ENCODE results near the gene MEGF6. TPM values are rescaled to one million over a fixed set of nuclear protein-coding genes. Genes with fewer than 3 reads are reported as not detected.
A peak's percentile ranks its signal among the peaks of the same experiment; 100 is the strongest.

The MEGF6 gene
- total RNA-seq, 2 donors from 2014 or later, result 12.4 to 15.8 TPM

- intact Hi-C loops (cut with DNase I), result no loop called here
- DNase-seq (no peak), ATAC-seq (no peak)
These were observed 91.9 kb downstream of the MEGF6 start for GRCh38 chr1:3519301-3519885.

DNA sequence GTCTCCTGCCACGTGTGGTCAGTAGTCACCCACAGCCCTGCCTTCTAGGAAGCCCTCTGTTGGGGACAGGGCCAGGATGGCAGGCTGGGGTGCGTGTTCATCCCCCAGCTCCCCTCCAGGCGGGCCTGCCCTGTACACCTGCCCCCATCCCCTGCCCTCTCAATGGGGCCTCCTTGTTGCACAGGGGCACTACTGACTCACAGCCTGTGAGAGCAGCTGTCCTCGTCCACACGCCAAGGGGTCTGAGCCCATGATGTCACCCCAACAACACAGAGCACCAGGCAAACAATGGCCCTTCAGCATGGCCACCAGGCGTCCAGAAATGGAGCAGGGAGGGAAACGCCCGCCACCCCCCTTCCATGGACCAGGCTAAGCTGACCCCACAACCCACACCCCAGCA, 92.6 kb downstream of the MEGF6 start:
- ATAC-seq (no peak), DNase-seq (no peak)
- intact Hi-C loops (cut with DNase I), result no loop called here

DNA sequence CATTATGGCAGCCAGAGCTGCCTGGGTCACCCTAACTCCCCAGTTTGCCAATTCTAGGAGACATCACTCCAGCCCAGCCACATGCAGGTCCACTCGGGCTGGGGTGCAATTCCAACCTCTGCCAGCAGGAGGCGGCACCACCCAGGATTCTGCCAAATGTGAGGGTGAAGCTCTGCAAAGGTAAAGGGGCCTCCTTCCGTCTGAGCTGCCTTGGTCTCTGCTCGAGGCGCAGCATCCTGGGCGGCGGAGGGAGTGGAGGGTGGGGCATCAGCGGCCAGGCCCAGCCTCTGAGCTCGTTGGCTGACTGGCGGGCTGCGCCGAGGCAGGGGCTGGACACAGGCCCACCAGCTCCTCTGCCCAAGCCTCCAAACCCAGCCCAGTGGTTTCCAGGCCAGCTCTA, 93.1 kb downstream of the MEGF6 start:
- DNase-seq (no peak), ATAC-seq (no peak)
- intact Hi-C loops (cut with DNase I), result no loop called here

DNA sequence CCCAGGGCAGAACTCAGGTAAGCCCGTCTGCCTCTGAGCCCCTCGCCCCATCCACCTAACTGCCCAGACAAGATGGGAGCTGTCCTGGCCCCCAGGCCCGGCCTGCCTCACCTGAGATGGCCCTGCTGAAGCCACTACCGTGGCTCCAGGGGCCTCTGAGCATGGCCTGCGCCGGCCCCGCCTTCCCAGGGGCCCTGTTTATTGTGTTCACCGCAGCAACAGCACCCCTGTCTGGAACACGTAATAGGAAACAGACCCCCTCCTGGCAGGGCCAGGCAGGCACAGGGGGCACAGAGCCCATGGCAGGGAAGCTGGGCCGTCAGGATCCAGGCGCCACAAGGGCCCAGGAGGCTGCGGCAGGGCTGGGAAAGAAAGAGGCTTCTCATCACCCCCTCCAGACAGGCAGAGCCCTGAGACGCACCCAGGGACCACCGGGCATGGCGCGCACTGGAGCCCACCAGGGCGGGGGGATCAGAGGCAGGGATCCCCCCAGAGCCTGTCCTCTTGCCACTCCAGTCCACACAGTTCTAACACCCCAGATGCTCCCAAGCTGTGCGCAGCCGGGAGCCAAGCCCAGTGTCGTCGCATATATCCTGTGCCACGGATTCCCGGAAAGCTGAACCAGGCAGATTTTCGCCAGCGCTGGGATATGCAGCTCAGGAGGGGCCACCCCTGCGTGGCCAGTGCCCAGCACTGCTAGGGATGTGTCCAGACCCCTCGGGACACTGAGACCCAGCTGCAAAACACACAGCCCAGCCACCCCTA, 94.2 kb downstream of the MEGF6 start:
- intact Hi-C loops (cut with DNase I), result no loop called here
- ATAC-seq, result no peak

DNA sequence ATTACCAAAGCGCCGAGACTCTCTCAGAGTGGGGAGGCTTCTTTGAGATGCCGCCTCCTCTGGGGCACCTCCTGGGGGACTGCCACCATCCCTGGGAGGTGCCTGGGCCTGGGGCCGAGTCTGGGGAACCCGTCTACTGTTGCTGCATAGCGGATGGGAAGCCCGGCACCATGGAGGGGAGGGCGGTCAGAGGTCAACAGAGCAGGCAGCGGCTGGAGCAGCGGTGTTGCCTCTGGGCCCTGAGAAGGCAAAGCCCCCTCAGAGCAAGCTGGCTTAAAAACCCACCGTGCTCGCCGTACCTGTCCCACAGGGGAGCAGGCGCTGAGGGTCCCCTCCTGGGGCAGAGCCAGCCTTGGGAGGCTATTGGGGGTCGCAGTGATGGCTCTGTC, 94.8 kb downstream of the MEGF6 start:
- intact Hi-C loops (cut with DNase I), result no loop called here
- DNase-seq (no peak), ATAC-seq (no peak)

More for the DNA sequence above, 94.2 kb downstream of the MEGF6 start:
- no peak for DNase-seq

- intact Hi-C loops (cut with DNase I), result no loop called here
- no peak for ATAC-seq
These were observed 95.4 kb downstream of the MEGF6 start for GRCh38 chr1:3515774-3516480.

GRCh38 chr1:3515272-3515671, 96.0 kb downstream of the MEGF6 start:
- DNase-seq (no peak), ATAC-seq (no peak)
- intact Hi-C loops (cut with DNase I), result no loop called here

More at GRCh38 chr1:3515774-3516480, 95.4 kb downstream of the MEGF6 start:
- no peak for DNase-seq

GRCh38 chr1:3514404-3514803, 96.9 kb downstream of the MEGF6 start:
- intact Hi-C loops (cut with DNase I), result no loop called here
- no peak for DNase-seq
- ATAC-seq, result no peak

GRCh38 chr1:3511856-3512255, 99.5 kb downstream of the MEGF6 start:
- ATAC-seq (no peak), DNase-seq (no peak)
- intact Hi-C loops (cut with DNase I), result no loop called here

DNA sequence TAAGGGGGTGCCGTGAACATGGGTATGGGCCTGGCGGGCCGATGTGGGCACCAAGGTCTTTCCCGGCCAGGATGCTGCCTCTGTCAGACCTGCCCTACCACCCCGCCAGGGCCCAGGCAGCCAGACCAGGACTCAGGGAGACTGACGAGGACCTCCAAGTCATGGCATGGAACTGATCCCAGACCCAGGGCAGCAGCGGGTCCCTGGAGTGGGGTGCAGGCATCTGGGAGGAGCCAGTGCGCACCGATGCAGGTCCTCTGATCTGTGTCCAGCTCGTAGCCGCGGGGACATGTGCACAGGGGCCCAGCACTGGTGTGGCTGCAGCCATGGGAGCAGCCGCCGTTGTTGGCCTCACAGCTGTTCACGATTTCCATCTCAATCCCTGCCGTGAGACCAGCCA, 100.0 kb downstream of the MEGF6 start:
- no peak for ATAC-seq
- no peak for DNase-seq
- intact Hi-C loops (cut with DNase I), result no loop called here

GRCh38 chr1:3510956-3511250, 100.4 kb downstream of the MEGF6 start:
- DNase-seq (no peak), ATAC-seq (no peak)
- intact Hi-C loops (cut with DNase I), result no loop called here

DNA sequence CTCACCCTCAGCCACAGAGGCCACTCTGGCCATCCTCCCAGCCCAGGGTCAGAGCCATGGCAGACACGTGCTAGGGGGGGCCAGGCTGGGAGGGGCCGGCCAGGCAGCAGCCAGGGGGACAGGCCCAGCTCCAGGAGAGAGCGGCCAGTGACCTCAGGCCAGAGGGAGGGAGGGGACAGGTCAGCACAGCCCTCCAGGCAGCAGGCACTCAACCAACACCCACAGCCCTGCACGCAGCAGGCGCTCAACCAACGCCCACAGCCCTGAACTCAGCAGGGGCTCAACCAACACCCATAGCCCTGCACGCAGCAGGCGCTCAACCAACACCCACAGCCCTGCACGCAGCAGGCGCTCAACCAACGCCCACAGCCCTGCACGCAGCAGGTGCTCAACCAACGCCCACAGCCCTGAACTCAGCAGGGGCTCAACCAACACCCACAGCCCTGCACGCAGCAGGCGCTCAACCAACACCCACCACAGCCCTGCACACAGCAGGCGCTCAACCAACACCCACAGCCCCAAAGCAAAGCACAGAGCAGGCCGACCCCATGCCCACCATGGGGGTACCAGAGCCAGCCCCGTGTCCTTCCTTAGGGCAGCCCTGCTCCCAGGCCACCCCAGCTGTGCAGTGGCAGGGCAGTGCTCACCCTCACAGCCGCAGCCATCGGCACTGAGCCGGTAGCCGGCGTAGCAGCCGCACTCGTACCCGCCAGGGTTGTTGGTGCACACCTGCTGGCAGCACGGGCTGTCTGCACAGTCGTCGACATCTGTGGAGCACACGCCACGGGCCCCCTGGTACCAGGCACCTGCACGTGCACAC, 101.0 kb downstream of the MEGF6 start:
- intact Hi-C loops (cut with DNase I), result no loop called here
- ATAC-seq (no peak), DNase-seq (no peak)

- DNase-seq (no peak), ATAC-seq (no peak)
- intact Hi-C loops (cut with DNase I), result no loop called here
These were observed 101.6 kb downstream of the MEGF6 start for GRCh38 chr1:3509721-3510120.

DNA sequence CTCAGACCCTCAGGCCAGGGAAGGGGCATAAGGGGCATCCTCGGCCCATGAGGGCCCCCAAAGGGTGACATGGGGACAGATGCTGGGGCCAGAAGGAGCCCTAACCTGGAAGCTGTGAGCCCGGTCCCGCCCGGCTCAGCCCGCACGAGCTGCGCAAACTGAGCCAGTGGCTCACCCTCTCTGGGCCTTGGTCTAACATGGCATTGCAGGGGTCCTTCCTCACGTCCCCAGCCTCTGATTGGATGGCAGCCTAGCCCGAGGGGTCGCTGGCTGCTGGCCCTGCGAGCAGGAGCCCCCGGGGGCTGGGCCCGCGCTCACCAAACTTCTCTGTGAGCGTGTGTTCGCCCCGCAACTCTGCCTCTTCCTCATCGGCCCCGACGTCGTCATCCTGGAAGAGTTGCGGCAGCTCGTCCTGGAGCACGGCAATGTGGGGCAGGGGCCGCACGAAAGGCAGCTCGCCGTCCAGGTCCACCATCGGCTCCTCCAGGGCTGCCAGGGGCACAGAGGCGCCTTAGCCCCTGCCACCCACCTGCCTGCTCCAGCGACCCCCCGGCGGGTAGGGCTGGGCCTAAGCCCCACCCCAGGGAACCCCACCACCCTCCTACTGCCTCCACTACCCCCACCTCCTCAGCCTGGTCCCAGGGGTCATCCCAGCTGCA, 102.4 kb downstream of the MEGF6 start:
- intact Hi-C loops (cut with DNase I), result no loop called here
- no peak for DNase-seq
- ATAC-seq, result no peak

DNA sequence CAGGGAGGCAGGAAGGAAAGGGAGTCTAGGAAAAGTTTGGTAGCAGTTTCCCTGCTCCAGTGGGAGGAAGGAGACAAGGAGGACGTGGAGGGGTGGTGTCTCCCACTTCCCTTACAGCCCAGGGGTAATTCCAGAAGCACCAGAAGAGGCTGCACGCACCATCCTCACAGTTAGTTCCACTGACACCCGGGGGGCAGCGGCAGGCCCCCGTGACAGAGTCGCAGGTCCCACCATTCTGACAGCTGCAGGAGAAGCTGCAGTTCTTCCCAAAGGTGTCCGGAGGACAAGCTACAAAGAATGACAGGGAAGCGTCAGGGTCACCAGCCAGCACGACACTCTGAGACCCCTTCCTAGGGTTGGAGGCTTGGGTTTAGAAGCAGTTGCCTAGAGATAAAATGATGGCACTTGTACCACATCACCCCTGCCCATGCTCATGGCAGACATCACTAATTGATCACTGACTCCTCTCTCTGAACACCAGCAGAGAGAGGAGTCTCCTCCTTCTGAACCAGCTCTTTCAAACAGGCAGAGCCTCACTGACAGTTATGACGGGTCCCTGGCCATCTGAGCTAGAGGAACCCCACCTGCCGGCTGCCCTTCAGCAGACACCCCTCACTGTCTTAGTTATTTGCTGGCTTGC, 103.6 kb downstream of the MEGF6 start:
- no peak for DNase-seq
- no peak for ATAC-seq
- intact Hi-C loops (cut with DNase I), result no loop called here

DNA sequence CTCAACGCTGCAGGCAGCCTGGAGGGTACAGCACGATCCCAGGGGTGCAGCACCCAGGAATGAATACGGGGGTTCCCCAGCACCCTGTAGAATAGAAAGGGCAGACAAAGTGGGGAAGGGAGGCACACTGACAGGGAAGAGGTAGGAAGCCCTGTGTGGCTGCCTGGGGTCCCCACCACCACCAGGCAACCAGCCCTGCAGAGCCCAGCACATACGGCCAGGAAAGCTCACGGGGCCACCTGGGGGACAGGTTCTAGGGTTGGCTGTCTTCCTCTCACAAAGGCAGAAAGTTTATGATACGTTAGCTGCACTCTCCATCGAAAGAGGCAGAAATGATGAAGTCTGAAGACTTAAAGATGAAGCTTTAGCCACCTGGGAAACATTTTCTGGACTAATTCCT, 104.4 kb downstream of the MEGF6 start:
- no peak for ATAC-seq
- intact Hi-C loops (cut with DNase I), result no loop called here
- DNase-seq, result no peak

- DNase-seq, result no peak
- ATAC-seq, result no peak
- intact Hi-C loops (cut with DNase I), result no loop called here
These were observed 105.3 kb downstream of the MEGF6 start for GRCh38 chr1:3506041-3506440.

DNA sequence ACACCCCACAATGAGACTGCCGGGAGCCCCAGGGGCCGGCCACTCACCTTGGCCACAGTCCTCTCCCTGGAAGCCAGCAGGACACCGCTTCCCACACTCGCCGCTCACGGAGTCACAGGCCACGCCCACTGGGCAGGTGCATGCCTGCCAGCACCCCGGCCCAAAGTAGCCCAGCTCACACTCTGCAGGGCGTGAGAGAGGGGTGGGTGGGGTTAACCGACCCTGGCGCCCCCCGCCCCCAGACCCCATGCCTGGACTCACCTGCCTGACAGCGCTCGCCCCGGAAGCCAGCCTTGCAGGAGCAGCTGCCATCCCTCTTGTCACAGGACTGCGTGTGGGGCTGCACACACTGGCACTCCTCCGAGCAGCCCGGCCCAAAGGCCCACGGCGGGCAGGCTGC, 106.1 kb downstream of the MEGF6 start:
- DNase-seq (no peak), ATAC-seq (no peak)
- intact Hi-C loops (cut with DNase I), result no loop called here

- no peak for DNase-seq
- intact Hi-C loops (cut with DNase I), result no loop called here
- ATAC-seq, result peak in 1 of 2 donors; percentile 4
These were observed 106.5 kb downstream of the MEGF6 start for GRCh38 chr1:3504822-3505153.
